Tibial artery (tissue), 4 donors: ENCODE data around the gene NOTCH2.
A peak's percentile ranks its signal among the peaks of the same experiment; 100 is the strongest.

Experiments used
- DNase-seq, 2 donors: peaks; one replicate each; pipeline ENCODE4 v3.0.0-alpha.2; 2019
- H3K27ac ChIP-seq, 2 donors: fragments of 200-600 bp; sonication (generic) in 1 of 2; 1 replicate in 1 of 2; 2 replicates in 1 of 2; pipeline ENCODE4 v1.5.1; 2018 to 2019; ENCODE audit warnings: mild to moderate bottlenecking in 1 of 2
- H3K27me3 ChIP-seq, 2 donors: fragments of 200-600 bp; sonication (generic) in 1 of 2; one replicate each; pipeline versions ENCODE4 v1.5.1 to v1.6.0; 2016 to 2019
- H3K36me3 ChIP-seq, 3 donors: fragments of 200-600 bp; sonication (generic) in 2 of 3; one replicate each; pipeline ENCODE4 v1.5.1; 2016 to 2019; ENCODE audit warnings: mild to moderate bottlenecking in 2 of 3
- H3K4me1 ChIP-seq, 4 donors: fragments of 200-600 bp; sonication (generic) in 2 of 4; 1 replicate in 3 of 4; 2 replicates in 1 of 4; pipeline ENCODE4 v1.5.1; 2016 to 2019
- H3K4me3 ChIP-seq, 2 donors: fragments of 200-600 bp; sonication (generic) in 1 of 2; 1 replicate in 1 of 2; 2 replicates in 1 of 2; pipeline ENCODE4 v1.5.1; 2018 to 2019; ENCODE audit warnings: mild to moderate bottlenecking in 2 of 2
- H3K9me3 ChIP-seq, 3 donors: fragments of 200-600 bp; sonication (generic) in 1 of 3; one replicate each; pipeline ENCODE4 v1.5.1; 2016 to 2019
- CTCF ChIP-seq, 2 experiments: fragments of 200-600 bp in 1 of 2; fragments of 450-650 bp in 1 of 2; IDR thresholded peaks; one replicate each; pipeline ENCODE4 v1.5.1; 2017 to 2019; ENCODE audit warnings: antibody characterized with exemption in 2 of 2, mild to moderate bottlenecking in 1 of 2, moderate library complexity in 1 of 2
- intact Hi-C: fragments of 100-400 bp; cut with DNase I; formaldehyde crosslinking; loops from one replicate; pipeline ENCODE4 v1.15.0; 2023; ENCODE audit warnings: low total_unique reads

The NOTCH2 gene

GRCh38 chr1:119952496-119952895, 117.0 kb downstream of the NOTCH2 start:
- intact Hi-C loops: no loop called here
- no peak overlapping the region for H3K27ac ChIP-seq
- H3K4me3 ChIP-seq: no peak overlapping the region
- peaks cover 38 to 61% (median 43%) of the 10 kb centered on the region in 3 donors for H3K36me3 ChIP-seq
- peaks cover 0 to 46% (median 25%) of the 10 kb centered on the region in 4 donors for H3K4me1 ChIP-seq
- H3K27me3 ChIP-seq: no peaks in the 10 kb centered on the region
- H3K9me3 ChIP-seq: no peaks in the 10 kb centered on the region
- DNase-seq: no peak
- TF ChIP-seq CTCF (IDR thresholded peaks at IDR 0.05): no peak

DNA sequence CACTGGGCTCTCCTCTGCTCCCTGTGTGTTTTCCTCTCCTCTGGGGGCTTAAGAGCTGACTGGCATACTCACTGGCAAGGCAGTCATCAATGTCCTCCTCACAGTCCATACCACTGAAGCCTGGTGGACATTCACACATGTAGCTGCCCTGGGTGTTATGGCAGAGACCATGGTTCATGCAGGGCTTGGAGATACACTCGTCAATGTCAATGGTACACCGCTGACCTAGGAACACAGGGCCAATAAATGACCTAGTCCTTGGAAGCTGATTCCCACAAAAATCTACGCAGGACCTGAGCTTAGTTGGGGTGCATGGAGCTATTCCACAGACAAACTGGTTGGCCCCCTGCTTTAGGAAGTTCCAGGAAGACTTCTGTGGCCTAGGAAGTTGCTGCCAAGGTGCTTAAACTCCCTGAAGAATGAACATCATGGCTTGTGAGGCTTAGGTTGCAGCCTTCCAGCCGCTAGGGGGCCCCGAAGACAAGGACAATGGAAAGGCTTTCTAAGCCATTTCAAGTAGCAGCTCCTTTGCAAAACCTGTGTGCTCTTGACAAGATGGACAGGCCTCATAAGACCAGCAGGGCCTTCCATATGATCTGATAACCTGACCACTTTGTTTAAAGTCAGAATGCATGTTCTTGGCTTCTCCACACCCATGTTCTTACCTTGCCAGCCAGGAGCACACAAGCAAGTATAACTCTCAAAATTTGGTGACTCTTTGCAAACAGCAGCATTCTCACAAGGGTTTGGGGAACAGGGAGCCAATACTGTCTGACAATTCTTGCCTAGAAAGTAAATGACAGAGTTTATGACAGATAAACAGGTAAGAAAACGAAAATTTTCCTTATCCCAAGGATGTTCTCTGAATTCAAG, 120.9 kb downstream of the NOTCH2 start:
- Histone ChIP-seq H3K27me3 (no peaks in the 10 kb centered on the region), H3K9me3 (no peaks in the 10 kb centered on the region), H3K36me3 (peaks cover 38 to 52% (median 41%) of the 10 kb centered on the region in 3 donors), H3K27ac (no peak overlapping the region), H3K4me3 (no peak overlapping the region), H3K4me1 (peaks cover 0 to 23% (median 3%) of the 10 kb centered on the region in 4 donors)
- intact Hi-C loops: no loop called here
- DNase-seq: peak; percentile 78 to 87
- peak; percentile 80 for TF ChIP-seq CTCF (IDR thresholded peaks at IDR 0.05)

GRCh38 chr1:119947468-119947867, 122.0 kb downstream of the NOTCH2 start:
- H3K4me3 ChIP-seq: no peak overlapping the region
- intact Hi-C loops: no loop called here
- H3K9me3 ChIP-seq: no peaks in the 10 kb centered on the region
- H3K36me3 ChIP-seq: peaks cover 28 to 41% (median 31%) of the 10 kb centered on the region in 3 donors
- DNase-seq: no peak
- H3K27me3 ChIP-seq: no peaks in the 10 kb centered on the region
- peaks cover 0 to 32% (median 3%) of the 10 kb centered on the region in 4 donors for H3K4me1 ChIP-seq
- H3K27ac ChIP-seq: no peak overlapping the region
- TF ChIP-seq CTCF (IDR thresholded peaks at IDR 0.05): no peak

- Histone ChIP-seq H3K27ac (peak overlapping the region in 1 of 2 donors; percentile 21), H3K27me3 (no peaks in the 10 kb centered on the region), H3K4me3 (no peak overlapping the region), H3K36me3 (peaks cover 21 to 34% (median 24%) of the 10 kb centered on the region in 3 donors), H3K4me1 (peaks cover 0 to 32% (median 3%) of the 10 kb centered on the region in 4 donors), H3K9me3 (no peaks in the 10 kb centered on the region)
- intact Hi-C loops: no loop called here
- DNase-seq: no peak
- no peak for TF ChIP-seq CTCF (IDR thresholded peaks at IDR 0.05)
Observed at GRCh38 chr1:119946724-119947123, 122.7 kb downstream of the NOTCH2 start.

DNA sequence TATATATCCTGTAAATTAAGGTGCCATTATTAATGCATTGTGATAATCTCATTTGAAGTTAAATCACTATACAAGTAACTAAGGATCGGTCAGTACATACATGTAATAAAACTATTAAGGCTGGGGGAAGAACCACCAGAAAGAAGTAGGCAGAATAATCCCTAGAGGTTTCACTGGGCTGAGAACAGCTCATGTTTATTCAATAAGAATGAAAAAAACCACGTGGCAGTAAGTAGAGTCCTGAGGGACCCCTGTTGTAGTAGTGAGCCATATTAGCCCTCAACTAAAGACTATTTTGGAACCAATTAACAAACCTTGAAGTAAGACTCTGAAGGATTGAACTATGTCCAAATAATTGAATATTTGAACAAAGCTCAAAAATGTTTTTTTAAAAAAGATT, 126.2 kb downstream of the NOTCH2 start:
- Histone ChIP-seq H3K4me3 (no peak overlapping the region), H3K27ac (no peak overlapping the region), H3K4me1 (peaks cover 0 to 29% (median 3%) of the 10 kb centered on the region in 4 donors), H3K27me3 (no peaks in the 10 kb centered on the region), H3K9me3 (no peaks in the 10 kb centered on the region), H3K36me3 (peaks cover 26 to 34% (median 28%) of the 10 kb centered on the region in 3 donors)
- TF ChIP-seq CTCF (IDR thresholded peaks at IDR 0.05): no peak
- no peak for DNase-seq
- intact Hi-C loops: no loop called here
